ENCODE measurements around the gene LDAH. TPM values are rescaled to one million over a fixed set of nuclear protein-coding genes. Genes with fewer than 3 reads are reported as not detected.

Gene LDAH
- total RNA-seq, 1 experiment from 2014 or later: 15.2 TPM

GRCh38 chr2:20671036-20671735 lies 151.7 kb downstream of the LDAH start:
- Histone ChIP-seq H2BK20ac (ENCODE audit: low read depth, low read length, poor library complexity, severe bottlenecking) (no peak overlapping the region), H3K56ac (ENCODE audit: insufficient read length, low read depth, low read length) (no peak overlapping the region), H3K4ac (ENCODE audit: low read depth, low read length) (no peak overlapping the region), H2BK5ac (ENCODE audit: insufficient read length, low read length) (no peak overlapping the region), H3K79me2 (ENCODE audit: insufficient read depth, low read length) (no peaks in the 10 kb centered on the region), H3K4me2 (ENCODE audit: insufficient read depth, insufficient read length, low read length) (peak overlapping the region; percentile 12), H2BK120ac (ENCODE audit: low read depth, low read length, poor library complexity, severe bottlenecking) (no peak overlapping the region), H4K20me1 (ENCODE audit: control insufficient read depth, insufficient read depth, insufficient read length) (no peaks in the 10 kb centered on the region), H3K27me3 (ENCODE audit: insufficient read depth, low read length) (peaks cover 68% of the 10 kb centered on the region), H3K14ac (ENCODE audit: insufficient read depth, low read length) (no peak overlapping the region), H3K9me3 (ENCODE audit: control insufficient read depth, low read depth, low read length) (no peaks in the 10 kb centered on the region), H2BK12ac (ENCODE audit: insufficient read length, low read depth, low read length) (no peak overlapping the region), H2BK15ac (ENCODE audit: low read depth, low read length) (no peak overlapping the region), H2AFZ (ENCODE audit: low read length) (no peak overlapping the region), H3K4me1 (ENCODE audit: insufficient read depth, low read length) (peaks cover 4% of the 10 kb centered on the region; the same call in 1 of the 2 replicates), H3K79me1 (ENCODE audit: insufficient read depth, low read depth, low read length, poor library complexity, severe bottlenecking) (no peaks in the 10 kb centered on the region), H3K18ac (ENCODE audit: insufficient read length, low read depth, low read length) (no peak overlapping the region), H3K27ac (ENCODE audit: insufficient read length, low read depth, low read length) (no peak overlapping the region), H4K8ac (replicated peaks; ENCODE audit: insufficient read length, low read depth, low read length) (no peak overlapping the region), H2AK5ac (ENCODE audit: insufficient read length, low read length) (no peak overlapping the region), H3K23ac (ENCODE audit: insufficient read length, low read depth, low read length) (no peak overlapping the region), H3T11ph (ENCODE audit: low read length) (no peak overlapping the region), H4K5ac (ENCODE audit: insufficient read length, low read depth, low read length) (no peak overlapping the region), H3K23me2 (ENCODE audit: insufficient read length, low read depth, low read length, poor library complexity, severe bottlenecking) (peaks cover 10% of the 10 kb centered on the region), H4K91ac (ENCODE audit: insufficient read length, low read depth, low read length) (no peak overlapping the region), H3K9ac (ENCODE audit: extremely low read depth, insufficient read length, low read length) (no peak overlapping the region)
- DNase-seq: peak; percentile 56
- Mint-ChIP-seq H3K27me3 (ENCODE audit: low read depth) (peaks cover 92% of the 10 kb centered on the region), H3K9me3 (peaks cover 2 to 3% of the 10 kb centered on the region in 2 experiments; a peak in 1 of 5 replicates), H3K4me1 (peaks cover 39 to 69% of the 10 kb centered on the region in 2 experiments), H3K36me3 (ENCODE audit: insufficient read depth in 1 of 3, low read depth in 3 of 3) (peaks cover 0 to 2% (median 0%) of the 10 kb centered on the region in 3 experiments; a peak in 1 of 7 replicates), H3K4me3 (peak overlapping the region in 1 of 2 experiments; percentile 72; a peak in 2 of 5 replicates), H3K27ac (no peak overlapping the region)
- TF ChIP-seq, protein P1, sequence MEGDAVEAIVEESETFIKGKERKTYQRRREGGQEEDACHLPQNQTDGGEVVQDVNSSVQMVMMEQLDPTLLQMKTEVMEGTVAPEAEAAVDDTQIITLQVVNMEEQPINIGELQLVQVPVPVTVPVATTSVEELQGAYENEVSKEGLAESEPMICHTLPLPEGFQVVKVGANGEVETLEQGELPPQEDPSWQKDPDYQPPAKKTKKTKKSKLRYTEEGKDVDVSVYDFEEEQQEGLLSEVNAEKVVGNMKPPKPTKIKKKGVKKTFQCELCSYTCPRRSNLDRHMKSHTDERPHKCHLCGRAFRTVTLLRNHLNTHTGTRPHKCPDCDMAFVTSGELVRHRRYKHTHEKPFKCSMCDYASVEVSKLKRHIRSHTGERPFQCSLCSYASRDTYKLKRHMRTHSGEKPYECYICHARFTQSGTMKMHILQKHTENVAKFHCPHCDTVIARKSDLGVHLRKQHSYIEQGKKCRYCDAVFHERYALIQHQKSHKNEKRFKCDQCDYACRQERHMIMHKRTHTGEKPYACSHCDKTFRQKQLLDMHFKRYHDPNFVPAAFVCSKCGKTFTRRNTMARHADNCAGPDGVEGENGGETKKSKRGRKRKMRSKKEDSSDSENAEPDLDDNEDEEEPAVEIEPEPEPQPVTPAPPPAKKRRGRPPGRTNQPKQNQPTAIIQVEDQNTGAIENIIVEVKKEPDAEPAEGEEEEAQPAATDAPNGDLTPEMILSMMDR (conservative IDR thresholded peaks at IDR 0.05): no peak
- WGBS (ENCODE audit: extremely low coverage, insufficient read length, low lambda C conversion rate): no CpG with 5 or more reads among the region's 60 CpGs
